ENCODE results near the gene TM4SF20.

DNA sequence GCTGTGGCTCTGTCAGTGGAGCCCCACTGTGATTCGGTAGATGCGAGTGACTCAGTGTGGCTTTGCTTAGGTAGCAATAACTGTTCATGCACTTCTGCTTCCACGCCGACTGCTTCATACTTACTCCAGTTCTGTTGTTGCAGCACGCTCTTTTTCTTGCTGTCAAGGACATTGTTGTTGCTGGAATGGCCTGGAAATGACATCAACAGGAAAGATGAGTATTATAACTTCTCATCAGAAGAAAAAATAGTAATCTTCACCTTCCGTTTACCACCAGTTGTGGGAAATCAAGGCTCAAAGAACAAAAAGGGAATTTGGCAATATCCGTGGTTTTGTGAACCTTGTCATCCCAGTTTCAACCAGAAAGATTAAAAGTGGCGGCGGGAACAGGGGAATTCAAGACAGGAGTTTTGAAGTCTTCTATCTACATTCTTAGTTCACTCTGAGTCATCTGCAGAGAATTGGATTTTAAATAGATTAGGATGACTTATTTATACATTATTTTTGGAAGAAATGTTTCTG, 8.3 kb downstream of the TM4SF20 start:
- TF ChIP-seq, protein P1, sequence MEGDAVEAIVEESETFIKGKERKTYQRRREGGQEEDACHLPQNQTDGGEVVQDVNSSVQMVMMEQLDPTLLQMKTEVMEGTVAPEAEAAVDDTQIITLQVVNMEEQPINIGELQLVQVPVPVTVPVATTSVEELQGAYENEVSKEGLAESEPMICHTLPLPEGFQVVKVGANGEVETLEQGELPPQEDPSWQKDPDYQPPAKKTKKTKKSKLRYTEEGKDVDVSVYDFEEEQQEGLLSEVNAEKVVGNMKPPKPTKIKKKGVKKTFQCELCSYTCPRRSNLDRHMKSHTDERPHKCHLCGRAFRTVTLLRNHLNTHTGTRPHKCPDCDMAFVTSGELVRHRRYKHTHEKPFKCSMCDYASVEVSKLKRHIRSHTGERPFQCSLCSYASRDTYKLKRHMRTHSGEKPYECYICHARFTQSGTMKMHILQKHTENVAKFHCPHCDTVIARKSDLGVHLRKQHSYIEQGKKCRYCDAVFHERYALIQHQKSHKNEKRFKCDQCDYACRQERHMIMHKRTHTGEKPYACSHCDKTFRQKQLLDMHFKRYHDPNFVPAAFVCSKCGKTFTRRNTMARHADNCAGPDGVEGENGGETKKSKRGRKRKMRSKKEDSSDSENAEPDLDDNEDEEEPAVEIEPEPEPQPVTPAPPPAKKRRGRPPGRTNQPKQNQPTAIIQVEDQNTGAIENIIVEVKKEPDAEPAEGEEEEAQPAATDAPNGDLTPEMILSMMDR (IDR thresholded peaks at IDR 0.05) = no peak
- TF ChIP-seq POLR2A (IDR thresholded peaks at IDR 0.05) (no peak), POLR2AphosphoS5 (IDR thresholded peaks at IDR 0.05) (no peak), EP300 (IDR thresholded peaks at IDR 0.05) (no peak)

Data from stomach (tissue), 4 donors.